Calu3 (cell line): ENCODE data around the gene DPEP3. TPM values are rescaled to one million over a fixed set of nuclear protein-coding genes. Genes with fewer than 3 reads are reported as not detected.

Experiments used
- BruUV-seq: library from RNA; stranded (reverse); fragments of 400-500 nt; replicated peaks from 2 replicates; lab custom pipeline; 2021; lab: Mats Ljungman, UMichigan
- CTCF ChIA-PET: fragments of 300-600 bp; sonication (Branson Sonifier 250); formaldehyde crosslinking; loops from one replicate; lab custom pipeline; 2022; ENCODE audit warnings: antibody characterized with exemption; lab: Charles Lee
- DNase-seq: peaks from one replicate; pipeline ENCODE4 v3.0.0; 2022
- H3K27ac Mint-ChIP-seq: one replicate; pipeline ENCODE4 v1.8.0; 2022; ENCODE audit warnings: mixed read lengths; ENCODE audit not compliant: unreplicated experiment
- H3K27me3 Mint-ChIP-seq: one replicate; pipeline ENCODE4 v1.8.0; 2022; ENCODE audit warnings: mixed read lengths; ENCODE audit not compliant: unreplicated experiment
- H3K36me3 Mint-ChIP-seq: one replicate; pipeline ENCODE4 v1.8.0; 2022; ENCODE audit warnings: mild to moderate bottlenecking, moderate library complexity, mixed read lengths; ENCODE audit not compliant: insufficient read depth, unreplicated experiment
- H3K4me1 Mint-ChIP-seq: one replicate; pipeline ENCODE4 v1.8.0; 2022; ENCODE audit warnings: mild to moderate bottlenecking, low read depth, mixed read lengths; ENCODE audit not compliant: unreplicated experiment
- H3K4me3 Mint-ChIP-seq: one replicate; pipeline ENCODE4 v1.8.0; 2022; ENCODE audit warnings: mild to moderate bottlenecking, low read depth, moderate library complexity, mixed read lengths; ENCODE audit not compliant: unreplicated experiment
- H3K9me3 Mint-ChIP-seq: one replicate; pipeline ENCODE4 v1.8.0; 2022; ENCODE audit warnings: low read depth, mixed read lengths; ENCODE audit not compliant: unreplicated experiment
- CTCF ChIP-seq: fragments of 200-600 bp; IDR thresholded peaks from one replicate; pipeline ENCODE4 v1.8.0; 2022; ENCODE audit warnings: antibody characterized with exemption; ENCODE audit not compliant: unreplicated experiment
- intact Hi-C: fragments of 100-400 bp; cut with micrococcal nuclease; formaldehyde crosslinking; loops from one replicate; pipeline ENCODE4 v1.10.0; 2022; ENCODE audit not compliant: unreplicated experiment
- total RNA-seq: library from RNA; stranded (reverse); gene quantifications from 2 replicates; pipeline ENCODE4 v1.2.3, GENCODE V29; 2022

Gene DPEP3
- total RNA-seq, 1 experiment from 2014 or later, result not detected

- H3K36me3 Mint-ChIP-seq, result no peaks in the 10 kb centered on the region
- no peak for TF ChIP-seq CTCF
- H3K27me3 Mint-ChIP-seq, result peaks cover 39% of the 10 kb centered on the region
- CTCF ChIA-PET, result no interaction called here
- H3K9me3 Mint-ChIP-seq, result no peaks in the 10 kb centered on the region
- BruUV-seq, result no TSS peak
- H3K27ac Mint-ChIP-seq, result no peak overlapping the region
- intact Hi-C loops, result no loop called here
- peaks cover 7% of the 10 kb centered on the region for H3K4me1 Mint-ChIP-seq
- H3K4me3 Mint-ChIP-seq, result no peak overlapping the region
- no peak for DNase-seq
Measured at GRCh38 chr16:67987460-67988160, 7.3 kb upstream of the DPEP3 start.

DNA sequence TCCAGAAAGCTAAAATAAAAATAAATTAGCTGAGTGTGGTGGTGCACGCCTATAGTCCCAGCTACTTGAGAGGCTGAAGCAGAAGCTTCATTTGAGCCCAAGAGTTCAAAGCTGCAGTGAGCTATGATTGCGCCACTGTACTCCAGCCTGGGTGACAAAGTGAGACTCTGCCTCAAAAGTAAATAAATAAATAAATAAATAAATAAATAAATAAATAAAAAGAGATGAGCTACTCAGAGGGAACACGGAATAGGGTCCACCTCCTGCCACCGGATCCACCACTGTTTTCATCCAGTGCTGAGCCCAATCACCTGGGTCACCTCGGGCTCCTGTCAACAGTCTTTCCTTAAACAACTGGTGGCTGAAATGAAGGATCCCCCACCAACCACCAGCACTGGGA lies 6.7 kb upstream of the DPEP3 start:
- Mint-ChIP-seq H3K9me3 (no peaks in the 10 kb centered on the region), H3K27me3 (peaks cover 41% of the 10 kb centered on the region), H3K4me1 (peaks cover 7% of the 10 kb centered on the region), H3K27ac (no peak overlapping the region), H3K36me3 (no peaks in the 10 kb centered on the region), H3K4me3 (no peak overlapping the region)
- intact Hi-C loops, result no loop called here
- BruUV-seq, result no TSS peak
- no peak for TF ChIP-seq CTCF
- no peak for DNase-seq
- CTCF ChIA-PET, result no interaction called here

- CTCF ChIA-PET, result interaction anchor here (0.6 kb wide), 1 partner anchor 12 kb away, joined by 5 read pairs; no protein-coding TSS in a partner anchor
- no peak overlapping the region for H3K27ac Mint-ChIP-seq
- BruUV-seq, result no TSS peak
- DNase-seq, result no peak
- H3K4me1 Mint-ChIP-seq, result peaks cover 7% of the 10 kb centered on the region
- H3K36me3 Mint-ChIP-seq, result no peaks in the 10 kb centered on the region
- no peak overlapping the region for H3K4me3 Mint-ChIP-seq
- TF ChIP-seq CTCF, result no peak
- H3K9me3 Mint-ChIP-seq, result no peaks in the 10 kb centered on the region
- peaks cover 20% of the 10 kb centered on the region for H3K27me3 Mint-ChIP-seq
- intact Hi-C loops, result no loop called here
Measured at GRCh38 chr16:67982011-67982696, 1.9 kb upstream of the DPEP3 start.

DNA sequence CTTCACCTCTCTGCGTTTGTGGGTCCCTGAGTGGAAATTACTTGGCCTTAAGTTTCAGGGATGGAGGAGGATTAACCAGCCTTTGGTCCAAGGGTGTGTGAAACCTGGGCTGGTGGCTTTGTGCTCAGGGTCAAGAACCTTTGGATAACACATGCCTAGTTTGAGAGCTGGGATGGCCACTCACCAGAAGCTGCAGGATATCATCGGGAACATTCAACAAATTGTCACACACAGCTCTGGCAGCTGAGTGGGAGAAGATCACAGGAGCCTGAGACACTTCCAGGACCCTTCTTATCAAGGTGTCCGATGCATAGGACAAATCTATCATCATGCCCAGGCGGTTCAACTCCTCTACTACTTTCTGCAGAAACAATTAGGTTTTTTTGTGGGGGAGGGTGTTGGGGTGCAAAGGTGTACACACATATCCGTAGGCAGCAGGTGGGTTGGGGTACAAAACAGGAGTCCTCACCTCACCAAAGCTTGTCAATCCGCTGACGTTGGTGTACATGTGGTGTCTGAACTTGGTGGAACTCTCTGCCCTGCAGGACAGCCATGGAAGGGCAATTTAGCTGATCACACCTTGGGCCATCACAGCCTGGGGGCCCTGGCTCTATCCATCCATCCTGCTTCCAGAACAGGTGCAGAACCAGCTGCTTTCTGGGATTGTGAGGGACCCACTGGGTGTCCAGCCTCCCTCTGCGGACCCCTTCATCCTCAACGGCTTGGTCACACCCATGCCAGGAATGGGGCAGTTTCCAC lies 2.7 kb downstream of the DPEP3 start:
- Mint-ChIP-seq H3K4me3 (no peak overlapping the region), H3K27ac (no peak overlapping the region), H3K4me1 (no peaks in the 10 kb centered on the region), H3K27me3 (peaks cover 34% of the 10 kb centered on the region), H3K36me3 (no peaks in the 10 kb centered on the region), H3K9me3 (no peaks in the 10 kb centered on the region)
- no peak for DNase-seq
- no TSS peak for BruUV-seq
- CTCF ChIA-PET, result no interaction called here
- intact Hi-C loops, result no loop called here
- TF ChIP-seq CTCF, result no peak
